Measurements from ENCODE around the gene FBN3.

DNA sequence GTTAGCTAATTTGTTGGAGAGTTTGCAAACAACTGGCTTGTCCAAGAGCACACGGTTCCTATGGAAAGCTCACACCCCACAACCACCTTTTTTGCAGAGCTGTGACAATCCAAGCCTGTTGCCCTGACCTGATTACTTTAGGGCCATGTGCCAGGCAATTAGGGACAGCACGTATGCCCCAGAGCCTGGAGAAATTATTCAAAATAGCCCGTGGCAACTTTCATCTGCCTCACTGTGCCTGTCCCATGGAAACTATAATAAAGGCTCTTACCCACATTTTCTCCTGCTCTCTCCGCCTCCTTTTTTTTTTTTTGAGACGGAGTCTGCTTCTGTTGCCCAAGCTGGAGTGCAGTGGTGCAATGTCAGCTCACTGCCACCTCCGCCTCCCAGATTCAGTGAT, 18.6 kb upstream of the FBN3 start:
- TF ChIP-seq POLR2A (IDR thresholded peaks at IDR 0.05; ENCODE audit: low read depth, low read length) (no peak), POLR2AphosphoS5 (IDR thresholded peaks at IDR 0.05; ENCODE audit: low read depth, low read length) (no peak), TAF1 (IDR thresholded peaks at IDR 0.05; ENCODE audit: low read depth, low read length) (no peak), SPI1 (IDR thresholded peaks at IDR 0.05; ENCODE audit: low read depth, low read length) (no peak), PAX5 (IDR thresholded peaks at IDR 0.05; ENCODE audit: insufficient read depth, low read length, severe bottlenecking) (no peak)

Measured in GM12891 (cell line).